HG02623 (cell line): ENCODE measurements around the gene SBSN.

Source experiments
- ATAC-seq: cut with Tn5 transposase; IDR thresholded peaks from one replicate; pipeline ENCODE4 v1.9.1; 2021; ENCODE audit warnings: moderate library complexity; ENCODE audit not compliant: unreplicated experiment

The SBSN gene

DNA sequence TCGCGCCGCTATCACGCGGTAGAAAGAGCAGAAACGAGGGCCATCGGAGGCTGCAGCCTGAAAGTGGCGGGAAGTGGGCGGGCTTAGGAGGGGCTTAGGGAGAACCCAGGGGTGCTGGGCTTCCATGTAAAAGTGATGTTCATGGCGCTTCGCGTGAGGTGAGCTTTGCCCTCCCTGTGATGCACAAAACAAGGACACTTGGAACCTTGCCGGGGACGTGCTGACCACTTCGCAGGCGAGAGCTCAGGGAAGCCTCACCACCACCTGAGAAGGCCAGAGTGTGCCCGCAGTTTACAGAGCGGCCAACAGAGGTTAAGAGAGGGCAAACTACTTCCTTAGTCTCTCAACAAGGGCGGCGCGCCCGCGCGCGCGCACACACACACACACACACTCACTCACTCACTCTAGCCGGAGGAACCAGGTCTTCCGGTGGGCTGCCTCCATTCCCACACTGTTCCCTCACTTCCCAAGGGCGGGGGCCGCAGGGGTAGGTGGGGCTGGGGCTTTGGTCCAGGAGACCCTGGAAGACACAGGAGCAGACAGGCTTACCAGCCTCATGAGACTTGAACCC, 5.8 kb upstream of the SBSN start:
- ATAC-seq: no peak

DNA sequence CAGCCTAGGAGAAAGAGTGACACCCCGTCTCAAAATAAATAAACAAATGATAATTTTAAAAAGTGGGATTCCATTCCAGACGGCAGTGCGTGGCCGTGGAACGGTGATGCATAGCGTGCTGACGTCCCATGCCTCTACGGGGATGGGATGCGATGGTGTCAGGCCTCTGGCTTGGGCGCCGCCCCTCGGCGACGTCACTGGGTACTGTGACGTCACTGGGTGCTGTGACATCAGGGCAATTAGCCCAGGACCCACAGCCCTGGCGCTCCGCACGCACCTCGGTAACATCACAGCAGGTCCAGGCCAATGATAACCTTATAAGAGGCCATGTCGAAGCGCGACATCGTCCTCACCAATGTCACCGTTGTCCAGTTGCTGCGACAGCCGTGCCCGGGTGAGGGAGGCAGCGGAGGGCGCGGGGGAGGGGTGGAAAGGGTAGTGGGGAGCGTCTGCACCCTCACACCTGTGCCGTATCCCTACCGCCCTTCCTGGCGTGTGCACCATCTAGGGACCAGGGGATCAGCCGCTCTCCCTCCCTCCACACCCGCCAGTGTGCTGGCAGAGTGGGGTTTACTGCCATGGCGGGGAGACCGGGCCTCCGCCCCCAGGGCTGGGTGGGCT, 5.2 kb upstream of the SBSN start, which contains the start of gene GAPDHS:
GAPDHS (plus strand) TSS at position 256 of the 621 bp plus-strand sequence; CDS start at position 328, 72 bp downstream.
- ATAC-seq: no peak

DNA sequence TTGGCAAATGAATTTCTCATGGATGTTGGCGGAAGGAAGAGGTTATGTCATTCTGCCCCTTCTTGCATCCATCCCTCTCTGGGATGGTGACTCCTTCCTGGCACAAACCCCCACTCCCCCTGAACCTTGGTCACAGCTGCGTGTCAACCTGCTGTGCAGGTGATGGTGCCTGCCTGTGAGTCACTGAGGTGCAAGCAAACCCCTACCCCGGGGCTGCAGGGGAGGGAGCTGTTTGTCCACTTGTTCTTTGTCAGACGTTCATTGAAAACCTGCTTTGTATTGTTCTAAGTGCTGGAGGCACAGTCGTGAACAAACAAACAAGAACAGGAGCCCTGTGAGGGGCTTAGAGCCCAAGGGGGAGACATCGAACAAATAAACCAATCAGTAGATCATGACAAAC, 3.2 kb upstream of the SBSN start:
- no peak for ATAC-seq

DNA sequence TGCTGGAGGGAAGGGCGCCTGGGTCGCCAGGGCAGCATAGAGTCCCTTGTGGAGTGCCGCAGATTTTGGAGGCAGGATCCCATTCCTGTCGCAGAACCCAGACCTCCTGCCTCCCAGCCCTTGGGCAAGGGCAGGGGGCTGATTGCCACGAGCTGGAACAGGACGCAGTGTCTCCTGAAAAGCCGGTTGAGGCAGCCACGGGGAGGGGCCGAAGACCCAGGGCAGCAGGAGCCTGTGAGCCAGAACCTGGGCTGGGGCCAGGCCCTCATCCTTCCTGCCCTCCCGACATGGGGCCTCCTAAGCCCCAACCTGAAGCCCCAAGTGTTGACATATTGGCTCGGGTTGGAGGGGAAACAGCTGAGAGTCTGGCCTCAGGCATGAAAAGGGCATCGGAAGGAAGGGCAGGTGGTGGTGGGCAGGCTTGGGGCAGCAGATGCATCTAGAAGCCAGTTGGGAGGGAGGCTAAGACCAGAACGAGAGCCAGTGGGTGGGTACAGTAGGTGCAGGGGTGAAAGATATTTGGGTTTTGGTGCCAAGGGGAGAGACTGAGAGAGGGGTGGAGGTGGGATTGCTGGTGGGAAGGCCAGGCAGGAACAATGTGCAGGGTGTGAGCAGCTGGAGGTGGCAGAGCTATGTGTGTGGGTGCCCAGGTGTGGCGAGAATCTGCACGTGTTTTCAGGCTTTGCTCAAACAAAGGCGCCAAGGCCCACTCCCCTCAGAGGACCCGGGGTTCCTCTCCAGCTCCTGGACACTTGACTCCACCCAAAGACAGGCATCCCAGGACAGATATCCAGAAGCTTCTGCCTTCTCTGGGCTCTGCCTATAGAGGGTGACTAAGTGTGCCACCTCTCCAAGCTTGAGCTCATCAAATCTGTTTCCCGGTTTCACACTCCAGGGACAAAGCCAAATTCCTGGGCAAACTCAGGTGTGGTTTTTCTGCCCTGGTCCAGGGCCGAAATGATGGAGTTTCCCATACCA, 1.4 kb upstream of the SBSN start:
- ATAC-seq: no peak

DNA sequence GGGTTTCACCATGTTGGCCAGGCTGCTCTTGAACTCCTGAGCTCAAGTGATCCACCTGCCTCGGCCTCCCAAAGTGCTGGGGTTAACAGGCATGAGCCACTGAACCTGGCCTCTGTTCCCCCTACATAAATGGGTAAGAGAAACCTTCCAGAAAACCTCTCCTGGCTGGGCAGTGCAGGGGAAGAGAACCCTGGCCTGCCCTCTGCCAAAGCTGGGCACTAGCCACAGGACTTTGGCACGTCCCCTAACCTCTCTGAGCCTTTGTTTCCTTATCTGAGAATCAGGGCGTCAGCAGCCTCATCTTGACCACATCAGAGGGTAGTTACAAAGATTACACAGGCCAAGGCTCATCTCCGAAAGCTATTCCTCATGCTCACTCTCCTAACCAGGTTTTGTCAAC, 2.2 kb downstream of the SBSN start:
- ATAC-seq: no peak

DNA sequence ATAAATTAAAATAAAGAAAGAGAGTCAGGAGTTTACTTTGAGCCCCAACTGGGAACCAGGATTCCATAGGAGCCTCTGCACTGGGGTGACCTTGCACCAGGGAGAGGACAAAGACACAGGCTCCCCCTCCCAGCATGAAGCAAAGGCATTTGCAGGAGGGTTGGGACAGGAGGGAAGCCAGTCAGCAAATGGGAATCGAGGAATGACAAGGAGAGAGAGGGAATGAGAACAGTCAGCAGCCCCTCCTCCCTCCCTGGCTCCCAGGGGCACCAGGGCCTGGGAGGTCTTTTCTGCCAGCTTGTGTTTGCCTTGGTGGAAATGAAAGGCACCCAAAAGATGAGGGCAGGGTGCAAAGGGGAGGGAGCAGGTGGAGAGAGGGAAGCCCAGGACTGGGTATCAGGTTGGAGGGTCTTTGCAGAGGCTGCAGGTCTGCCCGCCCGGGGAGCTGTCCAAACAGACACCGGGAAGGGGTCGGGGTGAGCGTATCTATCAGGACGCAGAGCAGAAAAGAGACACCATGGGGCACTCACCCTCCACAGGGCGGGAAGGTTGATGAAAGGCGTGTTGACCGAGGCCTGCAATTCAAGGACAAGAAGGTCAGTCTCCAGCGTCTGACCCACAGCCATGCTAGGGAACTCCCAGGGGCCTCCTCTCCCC, 3.8 kb downstream of the SBSN start:
- no peak for ATAC-seq

DNA sequence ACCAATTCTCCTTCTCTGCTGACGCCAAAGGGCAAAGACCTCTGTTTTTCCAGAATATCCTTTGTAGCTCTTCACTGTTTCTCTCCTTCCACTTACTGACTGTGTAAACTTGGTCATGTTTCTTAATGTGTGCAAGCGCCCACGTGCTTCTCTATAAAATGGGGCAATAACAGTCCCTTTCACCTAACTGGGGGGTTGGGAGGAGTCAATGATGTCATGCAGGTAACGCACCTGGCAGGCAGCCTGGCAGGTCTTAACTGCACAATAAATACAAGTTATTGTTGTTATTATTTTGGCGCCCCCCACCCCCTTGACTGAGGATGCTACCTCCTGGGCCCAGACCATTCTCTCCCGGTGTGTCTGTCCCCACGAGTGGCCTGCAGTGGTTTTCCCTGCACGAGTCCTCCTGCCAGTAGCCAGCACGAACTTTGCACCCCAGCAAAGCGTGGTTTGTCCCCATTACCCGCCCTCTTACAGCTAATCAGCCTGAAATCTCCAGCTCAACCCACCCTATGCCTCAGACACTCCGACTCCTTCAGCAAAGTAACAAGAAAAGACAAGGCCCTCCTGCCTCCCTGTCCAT, 5.3 kb downstream of the SBSN start:
- no peak for ATAC-seq

DNA sequence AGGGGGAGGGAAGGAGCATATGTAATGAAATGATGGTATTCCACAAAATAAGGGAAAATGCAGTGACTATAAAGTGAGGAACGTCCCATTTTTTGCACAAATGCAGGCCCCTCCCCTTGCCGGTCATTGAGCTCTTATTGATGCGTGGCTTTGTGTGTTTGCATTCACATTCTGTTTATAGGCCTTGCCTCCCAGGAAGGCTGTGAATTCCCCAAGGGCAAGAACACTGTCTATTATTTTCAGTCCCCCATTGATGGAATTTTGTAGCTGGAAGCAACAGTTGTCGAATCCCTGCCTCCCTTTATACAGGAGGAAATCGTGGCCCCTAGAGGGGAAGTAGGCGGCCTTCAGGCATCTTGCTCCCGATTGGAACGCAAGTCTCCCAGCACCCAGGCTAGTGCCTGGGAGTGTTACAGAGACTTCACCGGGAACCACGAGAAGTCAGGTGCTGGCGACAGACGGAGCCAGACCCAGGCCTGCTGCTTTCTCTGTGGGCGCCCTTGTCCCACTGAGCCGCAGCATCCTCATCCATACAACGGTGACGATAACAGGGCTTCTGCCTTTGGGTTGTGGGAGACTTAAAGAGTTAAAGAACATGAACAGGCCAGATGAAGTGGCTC, 6.9 kb downstream of the SBSN start:
- ATAC-seq: no peak

DNA sequence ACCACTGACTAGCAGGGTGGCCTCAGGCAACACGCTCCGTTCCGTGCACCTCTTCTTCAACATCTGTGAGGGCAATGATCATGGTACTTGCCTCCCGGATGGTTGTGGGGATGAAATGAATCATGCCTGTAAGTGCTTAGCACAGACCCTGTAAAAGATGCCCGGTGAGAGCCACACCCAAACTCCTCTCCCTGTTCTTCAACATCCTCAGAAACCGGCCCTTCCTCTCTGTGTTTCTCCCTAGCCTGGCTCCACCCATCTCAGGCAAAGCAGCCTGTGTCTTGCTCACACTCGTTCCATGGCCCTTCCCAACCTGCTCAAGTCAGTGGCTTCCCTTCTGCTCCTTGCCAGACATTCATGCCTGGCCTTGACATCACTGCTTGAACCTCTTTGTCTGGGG, 8.8 kb downstream of the SBSN start:
- no peak for ATAC-seq

DNA sequence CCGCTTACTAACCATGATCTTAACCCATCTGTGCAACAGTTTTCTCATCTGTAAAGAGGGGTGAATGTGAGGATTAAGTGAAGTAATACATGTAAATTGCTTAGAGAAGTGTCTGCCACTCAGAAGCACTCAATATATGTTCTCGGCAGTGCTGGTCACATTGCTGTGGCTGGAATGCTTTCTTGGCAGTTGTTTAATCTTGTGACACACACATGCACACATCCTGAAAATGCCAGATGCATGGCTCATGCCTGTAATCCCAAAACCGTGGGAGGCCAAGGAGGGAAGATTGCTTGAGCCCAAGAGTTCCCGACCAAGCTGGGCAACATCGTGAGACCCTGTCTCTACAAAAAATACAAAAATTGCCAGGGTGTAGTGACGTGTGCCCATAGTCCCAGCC, 9.8 kb downstream of the SBSN start:
- ATAC-seq: no peak

DNA sequence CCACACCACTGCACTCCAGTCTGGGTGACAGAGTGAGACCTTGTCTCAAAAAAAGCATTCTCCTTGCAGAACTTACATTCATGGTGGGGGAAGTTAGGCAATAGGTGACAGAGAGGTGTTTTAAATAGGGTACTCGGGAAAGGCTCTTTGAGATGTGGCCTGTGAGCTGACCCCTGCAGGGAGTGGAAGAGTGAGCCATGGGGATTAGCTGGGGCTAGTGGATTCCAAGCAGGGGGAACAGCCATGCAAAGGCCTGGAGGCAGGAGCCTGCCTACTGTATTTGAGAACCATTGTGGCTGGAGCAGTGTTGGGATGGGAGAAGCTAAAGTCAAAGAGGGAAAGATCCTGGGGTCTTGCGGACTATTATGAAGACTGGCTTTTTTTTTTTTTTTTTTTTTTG, 10.8 kb downstream of the SBSN start:
- no peak for ATAC-seq

DNA sequence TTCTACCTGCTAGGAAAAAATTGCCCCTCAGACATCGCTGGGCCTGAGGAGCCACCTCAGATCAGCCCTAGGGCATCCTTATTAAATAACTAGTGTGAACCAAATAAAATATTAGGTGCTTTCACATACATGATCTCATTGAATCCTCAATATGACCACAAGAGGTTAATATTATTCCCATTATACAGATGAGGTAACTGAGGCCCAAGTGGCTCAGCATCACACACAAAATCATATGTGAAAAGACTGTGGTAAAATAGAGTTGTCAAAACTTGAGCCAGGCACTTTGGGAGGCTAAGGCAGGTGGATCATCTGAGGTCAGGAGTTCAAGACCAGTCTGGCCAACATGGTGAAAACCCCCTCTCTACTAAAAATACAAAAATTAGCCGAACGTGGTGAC, 11.8 kb downstream of the SBSN start:
- ATAC-seq: no peak

DNA sequence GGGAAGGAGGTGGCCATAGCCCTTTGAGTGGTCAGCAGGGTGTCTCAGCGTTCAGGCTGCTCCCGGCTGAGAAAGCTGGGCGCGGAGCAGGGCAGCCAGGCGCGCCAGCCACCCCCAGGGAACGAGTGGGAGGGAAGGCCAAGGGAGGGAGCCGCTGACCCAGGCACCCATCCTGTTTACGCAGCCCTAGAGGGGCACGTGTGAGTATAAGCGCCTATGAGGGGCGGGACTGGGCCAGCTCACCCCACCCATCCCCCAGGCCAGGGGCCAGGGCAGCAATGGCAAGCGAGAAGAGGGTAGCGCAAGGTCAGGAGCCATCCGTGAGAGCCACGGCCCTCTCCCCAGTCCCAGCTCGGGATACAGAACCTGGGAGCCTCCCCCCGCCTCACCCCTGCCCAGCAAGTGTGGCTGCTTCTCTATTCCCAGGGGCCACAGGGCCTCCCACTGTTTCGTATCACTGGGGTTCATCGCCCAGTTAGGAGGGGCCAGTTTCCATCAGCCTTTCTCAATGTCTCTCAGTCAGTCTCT, 13.8 kb downstream of the SBSN start:
- no peak for ATAC-seq

DNA sequence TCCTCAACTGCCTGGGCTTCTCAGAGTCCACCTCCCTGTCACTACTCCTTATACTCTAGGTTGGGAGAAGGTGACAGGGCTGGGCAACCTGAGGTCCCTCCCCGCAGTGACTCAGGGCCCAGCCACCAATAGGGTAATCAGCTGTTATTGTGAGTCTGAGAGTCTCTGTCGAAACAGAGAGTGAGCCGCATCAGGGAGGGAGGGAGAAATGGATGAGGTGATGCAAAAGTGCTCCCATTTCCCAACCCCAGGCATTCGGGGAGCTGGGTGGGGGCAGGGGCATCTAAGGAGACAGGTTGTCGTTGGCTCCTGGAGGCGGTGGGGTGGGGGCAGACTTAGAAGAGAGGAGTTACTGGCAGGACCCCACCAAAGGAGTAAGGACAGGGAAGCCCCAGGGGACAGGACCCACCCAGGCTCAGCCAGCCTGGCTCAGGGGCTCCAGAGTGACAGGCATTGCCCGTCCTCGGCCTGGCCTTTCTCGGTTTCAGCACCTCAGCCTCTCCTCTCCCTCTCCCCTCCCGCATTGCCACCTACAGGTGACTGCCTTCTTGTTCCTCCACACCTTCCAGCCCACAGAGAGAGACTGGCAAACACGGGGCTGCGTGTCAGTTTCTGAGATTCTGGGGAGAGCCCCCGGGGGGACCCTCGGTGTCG, 14.4 kb downstream of the SBSN start, which contains the start of gene DMKN:
DMKN (minus strand) TSS at position 22 of the 654 bp plus-strand sequence. CDS start 174 bp downstream, outside the sequence.
- ATAC-seq: no peak

DNA sequence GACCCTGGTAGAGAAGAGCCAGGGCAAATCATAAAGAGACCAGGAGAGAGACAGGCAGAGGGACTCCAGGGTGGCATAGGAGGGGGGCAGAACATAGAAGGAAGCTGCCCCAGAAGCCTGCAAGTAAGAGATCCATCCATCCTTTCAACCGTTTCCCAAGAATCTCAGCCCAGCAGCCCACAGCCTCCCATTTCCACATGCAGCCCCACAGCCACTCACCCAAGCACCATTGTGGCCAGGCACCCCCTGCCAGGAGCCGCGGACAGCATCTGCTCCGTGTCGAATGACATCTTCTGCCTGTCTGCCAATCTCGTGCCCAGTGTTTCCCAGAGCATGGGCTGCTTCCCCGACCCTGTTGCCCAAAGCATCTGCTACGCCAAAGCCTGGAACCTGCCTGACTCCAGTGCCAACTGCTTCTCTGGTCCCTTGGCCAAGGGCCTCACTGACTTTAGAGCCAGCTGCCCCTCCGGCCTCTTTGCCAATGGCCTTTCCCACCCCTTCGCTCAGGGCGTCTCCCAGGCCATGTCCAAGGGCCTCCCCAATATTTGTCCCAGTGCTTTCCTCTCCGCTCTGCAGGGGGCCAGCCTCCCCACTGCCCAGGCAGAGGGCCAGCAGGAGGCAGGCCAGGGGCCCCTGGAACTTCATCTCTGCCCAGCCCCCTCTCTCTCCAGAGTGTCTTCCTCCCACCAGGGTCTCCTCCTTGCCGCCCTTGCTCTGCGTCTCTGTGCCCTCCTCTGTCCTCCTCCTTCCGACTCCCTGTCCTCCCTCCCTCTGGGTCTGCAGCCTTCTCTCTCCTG, 15.1 kb downstream of the SBSN start:
- no peak for ATAC-seq

DNA sequence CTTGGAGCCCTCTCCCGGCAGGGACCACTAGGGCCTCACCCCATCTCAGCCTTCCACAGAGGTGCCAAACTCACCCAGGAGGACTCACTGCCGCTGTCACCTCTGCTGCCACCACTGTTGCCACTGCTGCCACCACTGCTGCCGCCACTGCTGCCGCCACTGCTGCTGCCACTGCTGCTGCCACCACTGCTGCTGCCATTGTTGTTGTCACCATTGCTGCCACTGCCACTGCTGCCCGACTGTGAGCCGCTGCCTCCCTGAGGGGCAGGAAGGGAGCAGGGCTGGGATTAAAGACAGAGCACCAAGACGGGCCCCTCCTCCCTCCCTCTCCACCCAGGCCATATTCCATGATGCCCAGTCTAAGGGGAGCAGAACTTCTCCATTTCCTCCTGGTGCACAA, 16.8 kb downstream of the SBSN start:
- no peak for ATAC-seq

DNA sequence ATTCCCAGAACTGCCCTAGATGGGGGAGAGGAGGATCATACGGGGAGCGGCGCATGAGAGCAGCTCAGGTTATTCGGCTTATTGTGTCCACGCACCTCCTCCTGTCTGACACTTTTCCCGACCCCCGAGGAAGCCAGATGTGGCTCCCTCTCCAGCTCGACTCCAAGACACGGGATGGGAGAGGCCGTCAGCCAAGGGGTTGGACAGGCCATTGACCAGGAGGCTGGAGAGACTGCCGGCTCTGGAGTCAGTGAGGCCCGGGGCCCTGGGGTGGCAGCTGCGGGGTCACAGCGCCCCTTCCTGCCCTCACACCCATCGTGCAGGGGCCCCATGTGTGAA, 17.5 kb downstream of the SBSN start:
- no peak for ATAC-seq

DNA sequence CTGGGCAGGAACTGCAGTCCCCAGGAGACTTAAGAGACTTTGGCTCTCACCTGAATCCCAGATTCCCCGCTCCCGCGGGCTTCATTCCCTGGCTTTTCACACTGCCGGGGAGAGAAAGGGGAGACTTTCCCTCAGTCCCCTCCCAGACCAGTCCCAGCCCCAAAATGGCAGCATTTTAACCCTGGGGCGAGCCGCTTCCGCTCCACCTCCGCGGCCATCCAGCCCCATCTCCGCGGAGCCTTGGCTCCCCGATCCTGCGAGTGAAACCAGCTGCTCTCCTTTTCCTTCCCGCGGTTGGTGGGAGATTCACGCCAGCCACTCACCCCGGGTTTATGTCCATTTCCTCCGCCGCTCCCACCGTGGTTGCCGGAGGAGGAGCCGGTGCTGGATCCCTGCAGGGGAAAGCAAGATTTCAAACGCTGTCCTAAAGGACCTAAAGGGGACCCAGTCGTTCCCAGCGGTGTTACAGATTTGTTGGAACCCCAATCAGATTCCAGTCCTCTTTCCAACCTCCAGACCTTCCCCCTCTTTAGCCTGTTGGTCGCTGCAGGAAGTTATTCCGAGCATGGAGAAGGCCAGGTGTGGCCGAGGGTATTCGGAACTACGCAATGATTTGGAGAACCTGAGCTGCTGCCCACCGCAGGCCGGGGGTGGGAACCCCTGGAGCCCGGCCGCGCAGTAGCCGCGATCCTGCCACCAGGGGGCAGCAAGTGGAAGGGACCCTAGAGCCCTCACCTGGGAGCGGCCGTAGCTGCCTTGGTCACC, 18.1 kb downstream of the SBSN start:
- ATAC-seq: no peak
